IMR-90 (cell line): Measurements from ENCODE around the gene CHD9. TPM values are rescaled to one million over a fixed set of nuclear protein-coding genes. Genes with fewer than 3 reads are reported as not detected.

Source experiments
- ATAC-seq: fragments of 200-7000 bp; cut with Tn5 transposase; 2 replicates; pipeline ENCODE4 v1.9.1; 2020; ENCODE audit warnings: low read depth, mild to moderate bottlenecking, moderate library complexity
- BruUV-seq: library from RNA; stranded (reverse); fragments of 400-500 nt; replicated peaks from 2 replicates; lab custom pipeline; 2021; lab: Mats Ljungman, UMichigan
- CTCF ChIA-PET: fragments of 300-600 bp; formaldehyde crosslinking; extraction: SDS; loops from one replicate; lab custom pipeline; 2021; ENCODE audit warnings: antibody characterized with exemption; lab: Yijun Ruan, JAX
- POLR2A ChIA-PET: fragments of 300-600 bp; sonication (Branson Sonifier 250); formaldehyde crosslinking; loops from one replicate; lab custom pipeline; 2022; ENCODE audit warnings: antibody characterized with exemption; ENCODE audit not compliant: unreplicated experiment; lab: Charles Lee
- DNase-seq: peaks from one replicate; pipeline ENCODE4 v3.0.0; 2013
- H2AFZ ChIP-seq: replicated peaks from 2 replicates; pipeline ENCODE3; 2013; ENCODE audit warnings: low read length, mild to moderate bottlenecking; ENCODE audit not compliant: poor library complexity
- H2AK5ac ChIP-seq: 2 replicates; pipeline ENCODE4 v1.6.1; 2013; ENCODE audit warnings: low read depth, low read length, inconsistent platforms
- H2AK9ac ChIP-seq: replicated peaks from 2 replicates; pipeline ENCODE3; 2013; ENCODE audit warnings: mild to moderate bottlenecking, low read depth, low read length, moderate library complexity; ENCODE audit not compliant: poor library complexity
- H2BK120ac ChIP-seq: 2 replicates; pipeline ENCODE4 v1.6.1; 2013; ENCODE audit warnings: low read depth, low read length, inconsistent platforms
- H2BK15ac ChIP-seq: 3 replicates; pipeline ENCODE4 v1.6.1; 2013; ENCODE audit warnings: low read depth, low read length, inconsistent platforms
- H2BK20ac ChIP-seq: 2 replicates; pipeline ENCODE4 v1.6.1; 2013; ENCODE audit warnings: low read depth, mild to moderate bottlenecking, inconsistent platforms, low read length, moderate library complexity
- H2BK5ac ChIP-seq: 2 replicates; pipeline ENCODE4 v1.6.1; 2013; ENCODE audit warnings: mild to moderate bottlenecking, low read depth, low read length, inconsistent platforms; ENCODE audit not compliant: poor library complexity, severe bottlenecking
- H3K14ac ChIP-seq: replicated peaks from 2 replicates; pipeline ENCODE4 v1.6.1; 2013; ENCODE audit warnings: low read depth, low read length, inconsistent platforms
- H3K18ac ChIP-seq: 2 replicates; pipeline ENCODE4 v1.6.1; 2013; ENCODE audit warnings: low read depth, low read length, control low read depth
- H3K23ac ChIP-seq: 2 replicates; pipeline ENCODE4 v1.6.1; 2013; ENCODE audit warnings: low read depth, low read length, inconsistent platforms
- H3K27ac ChIP-seq: 2 replicates; pipeline ENCODE4 v1.5.1; 2013; ENCODE audit warnings: mild to moderate bottlenecking, control low read depth, low read length; ENCODE audit not compliant: insufficient read depth
- H3K27me3 ChIP-seq: 2 replicates; pipeline ENCODE4 v1.6.1; 2013; ENCODE audit warnings: low read length; ENCODE audit not compliant: control insufficient read depth, insufficient read depth
- H3K36me3 ChIP-seq: 2 replicates; pipeline ENCODE4 v1.6.1; 2013; ENCODE audit warnings: low read length, mixed read lengths; ENCODE audit not compliant: control insufficient read depth, insufficient read depth
- H3K4ac ChIP-seq: 2 replicates; pipeline ENCODE4 v1.6.1; 2013; ENCODE audit warnings: low read depth, low read length, inconsistent platforms
- H3K4me1 ChIP-seq: 2 replicates; pipeline ENCODE4 v1.6.1; 2013; ENCODE audit warnings: low read length, mixed read lengths; ENCODE audit not compliant: control insufficient read depth, insufficient read depth
- H3K4me2 ChIP-seq: 2 replicates; pipeline ENCODE4 v1.6.1; 2013; ENCODE audit warnings: low read depth, mild to moderate bottlenecking, control low read depth, low read length, moderate library complexity
- H3K4me3 ChIP-seq: 2 replicates; pipeline ENCODE4 v1.5.1; 2013; ENCODE audit warnings: low read depth, mild to moderate bottlenecking, control low read depth, low read length, moderate library complexity; ENCODE audit not compliant: insufficient read depth
- H3K56ac ChIP-seq: 2 replicates; pipeline ENCODE4 v1.6.1; 2013; ENCODE audit warnings: low read length, inconsistent platforms; ENCODE audit not compliant: insufficient read depth; ENCODE audit errors: extremely low read depth
- H3K79me1 ChIP-seq, 2 experiments: 2 replicates each; pipeline ENCODE4 v1.6.1; 2013; ENCODE audit warnings: low read length in 2 of 2, inconsistent platforms in 1 of 2, low read depth in 1 of 2
- H3K9ac ChIP-seq: 2 replicates; pipeline ENCODE4 v1.6.1; 2013; ENCODE audit warnings: low read depth, low read length, control low read depth
- H3K9me1 ChIP-seq: 2 replicates; pipeline ENCODE4 v1.6.1; 2013; ENCODE audit warnings: low read length, inconsistent platforms; ENCODE audit not compliant: insufficient read depth
- H3K9me3 ChIP-seq: 2 replicates; pipeline ENCODE4 v1.6.1; 2013; ENCODE audit warnings: low read length; ENCODE audit not compliant: control insufficient read depth, insufficient read depth
- H4K20me1 ChIP-seq: 2 replicates; pipeline ENCODE4 v1.6.1; 2013; ENCODE audit warnings: low read length, inconsistent platforms; ENCODE audit not compliant: insufficient read depth
- H4K5ac ChIP-seq: 2 replicates; pipeline ENCODE4 v1.6.1; 2013; ENCODE audit warnings: mild to moderate bottlenecking, low read depth, low read length, control low read depth
- H4K8ac ChIP-seq, 2 experiments: 2 replicates each; pipeline ENCODE4 v1.6.1; 2013; ENCODE audit warnings: low read depth in 2 of 2, low read length in 2 of 2, control low read depth in 1 of 2, inconsistent platforms in 1 of 2
- H4K91ac ChIP-seq: 2 replicates; pipeline ENCODE4 v1.6.1; 2013; ENCODE audit warnings: low read depth, low read length, inconsistent platforms; ENCODE audit not compliant: insufficient read depth
- BHLHE40 ChIP-seq: fragments of 150-350 bp; IDR thresholded peaks from 2 replicates; pipeline ENCODE4 v1.6.1; 2016; ENCODE audit warnings: mild to moderate bottlenecking, low read depth, low read length
- ELK1 ChIP-seq: fragments of 150-350 bp; IDR thresholded peaks from 2 replicates; pipeline ENCODE4 v1.6.1; 2016; ENCODE audit warnings: low read depth, mild to moderate bottlenecking, low read length, moderate library complexity, borderline replicate concordance
- FOS ChIP-seq: fragments of 150-350 bp; IDR thresholded peaks from 2 replicates; pipeline ENCODE4 v1.6.1; 2016; ENCODE audit warnings: low read depth, low read length
- NFE2L2 ChIP-seq: fragments of 150-350 bp; IDR thresholded peaks from 2 replicates; pipeline ENCODE4 v1.6.1; 2016; ENCODE audit warnings: low read depth, mild to moderate bottlenecking, low read length
- POLR2A ChIP-seq: IDR thresholded peaks from 2 replicates; pipeline ENCODE4 v1.6.1; 2012; ENCODE audit warnings: mild to moderate bottlenecking, low read depth, low read length
- RAD21 ChIP-seq: IDR thresholded peaks from 2 replicates; pipeline ENCODE4 v1.6.1; 2012; ENCODE audit warnings: low read length, improper control_type of control experiment
- RFX5 ChIP-seq: IDR thresholded peaks from 2 replicates; pipeline ENCODE4 v1.8.0; 2012; ENCODE audit warnings: low read depth, mild to moderate bottlenecking, low read length, moderate library complexity
- WGBS, 2 experiments: methylation state at CpG; one replicate each; pipeline versions ENCODE4 v1.1.5 to v1.1.7; 2013; ENCODE audit warnings: missing lambda C conversion rate in 2 of 2; ENCODE audit not compliant: insufficient read length in 1 of 2; ENCODE audit errors: extremely low coverage in 2 of 2; 5-methylcytosine and 5-hydroxymethylcytosine counted together
- dilution Hi-C: fragments of 300-500 bp; cut with HindIII; formaldehyde crosslinking; loops from one replicate; pipeline ENCODE4 v1.14.3; 2018; ENCODE audit warnings: low sequenced_read_pairs; ENCODE audit not compliant: unreplicated experiment
- in situ Hi-C: fragments of 300-500 bp; cut with MboI; formaldehyde crosslinking; loops from 3 replicates; pipeline ENCODE4 v1.14.3; 2019; ENCODE audit warnings: low sequenced_read_pairs, inconsistent platforms, mixed read lengths
- intact Hi-C: fragments of 100-400 bp; cut with micrococcal nuclease; formaldehyde crosslinking; loops from 2 replicates; pipeline ENCODE4 v1.10.0; 2022
- polyA plus RNA-seq, 3 experiments: library from polyadenylated mRNA; depleted of rRNA; stranded (reverse); fragments of >200 nt; gene quantifications; 2 replicates each; pipeline ENCODE4 v1.2.3, GENCODE V29; 2012; ENCODE audit warnings: low replicate concordance in 1 of 3
- total RNA-seq: library from RNA; depleted of rRNA; stranded (reverse); fragments of >200 nt; gene quantifications from 2 replicates; pipeline ENCODE4 v1.2.3, GENCODE V29; 2012

Gene CHD9
- total and polyA plus RNA-seq, 2 of the 4 experiments (the other 2 are of a cell fraction): 9.1 to 48.8 TPM

DNA sequence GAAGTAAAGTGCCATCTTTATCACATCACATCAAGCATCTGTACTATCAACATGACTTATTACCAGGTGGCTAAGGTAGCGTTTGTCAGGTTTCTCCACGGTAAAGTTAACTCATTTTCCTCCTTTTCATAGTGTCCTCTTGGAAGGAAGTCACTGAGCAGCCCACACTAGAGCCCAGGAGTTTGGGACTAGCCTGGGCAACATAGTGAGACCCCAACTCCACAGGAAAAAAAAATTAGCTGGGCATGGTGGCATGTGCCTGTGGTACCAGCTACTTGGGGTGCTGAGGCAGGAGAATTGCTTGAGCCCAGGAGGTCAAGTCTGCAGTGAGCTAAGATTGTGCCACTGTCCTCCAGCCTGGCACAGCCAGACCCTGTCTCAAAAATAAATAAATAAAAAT, 12.9 kb downstream of the CHD9 start:
- Histone ChIP-seq H3K9me1 (peaks cover 8% of the 10 kb centered on the region; the same call in 1 of the 2 replicates), H3K18ac (no peak overlapping the region), H3K4me3 (no peak overlapping the region), H4K8ac (no peak overlapping the region), H2BK20ac (no peak overlapping the region), H3K4me1 (no peaks in the 10 kb centered on the region; the same call in 1 of the 2 replicates), H3K27me3 (no peaks in the 10 kb centered on the region), H2BK120ac (no peak overlapping the region), H4K91ac (no peak overlapping the region), H3K9me3 (no peaks in the 10 kb centered on the region), H4K5ac (no peak overlapping the region), H2BK15ac (no peak overlapping the region), H3K14ac (no peak overlapping the region), H3K27ac (no peak overlapping the region), H2AFZ (no peak overlapping the region), H3K9ac (no peak overlapping the region), H2BK5ac (no peak overlapping the region), H2AK9ac (no peak overlapping the region), H3K4ac (no peak overlapping the region), H3K56ac (no peak overlapping the region), H3K79me1 (peaks cover 38 to 58% of the 10 kb centered on the region in 2 experiments), H3K4me2 (no peak overlapping the region), H2AK5ac (no peak overlapping the region), H3K36me3 (peaks cover 4% of the 10 kb centered on the region), H3K23ac (no peak overlapping the region), H4K20me1 (no peaks in the 10 kb centered on the region; the same call in 1 of the 2 replicates)
- POLR2A ChIA-PET: no interaction called here
- WGBS, 2 experiments: no CpG with 5 or more reads among the region's 2 CpGs
- in situ Hi-C loops: loop anchor here (25.0 kb wide), 2 partner anchors 370 to 1180 kb away; partner anchors contain the start of gene RBL2
- no peak for ATAC-seq
- CTCF ChIA-PET: interaction anchor here (0.5 kb wide), 1 partner anchor 9 kb away, joined by 5 read pairs; no protein-coding TSS in a partner anchor
- BruUV-seq: no TSS peak
- no peak for DNase-seq
- dilution Hi-C loops: no loop called here
- intact Hi-C loops: no loop called here
- no peak for TF ChIP-seq RAD21
- no peak for TF ChIP-seq ELK1
- TF ChIP-seq POLR2A: no peak
- no peak for TF ChIP-seq RFX5
- TF ChIP-seq NFE2L2: no peak
- no peak for TF ChIP-seq FOS
- TF ChIP-seq BHLHE40: no peak
